ENCODE data around the gene RANBP17. TPM values are rescaled to one million over a fixed set of nuclear protein-coding genes. Genes with fewer than 3 reads are reported as not detected.
"Not testable (repeated sequence)": the region's sequence is repeated elsewhere in the genome, so short reads cannot be mapped to it uniquely, and the experiment has no call there.

The RANBP17 gene
- polyA plus RNA-seq = not detected

DNA sequence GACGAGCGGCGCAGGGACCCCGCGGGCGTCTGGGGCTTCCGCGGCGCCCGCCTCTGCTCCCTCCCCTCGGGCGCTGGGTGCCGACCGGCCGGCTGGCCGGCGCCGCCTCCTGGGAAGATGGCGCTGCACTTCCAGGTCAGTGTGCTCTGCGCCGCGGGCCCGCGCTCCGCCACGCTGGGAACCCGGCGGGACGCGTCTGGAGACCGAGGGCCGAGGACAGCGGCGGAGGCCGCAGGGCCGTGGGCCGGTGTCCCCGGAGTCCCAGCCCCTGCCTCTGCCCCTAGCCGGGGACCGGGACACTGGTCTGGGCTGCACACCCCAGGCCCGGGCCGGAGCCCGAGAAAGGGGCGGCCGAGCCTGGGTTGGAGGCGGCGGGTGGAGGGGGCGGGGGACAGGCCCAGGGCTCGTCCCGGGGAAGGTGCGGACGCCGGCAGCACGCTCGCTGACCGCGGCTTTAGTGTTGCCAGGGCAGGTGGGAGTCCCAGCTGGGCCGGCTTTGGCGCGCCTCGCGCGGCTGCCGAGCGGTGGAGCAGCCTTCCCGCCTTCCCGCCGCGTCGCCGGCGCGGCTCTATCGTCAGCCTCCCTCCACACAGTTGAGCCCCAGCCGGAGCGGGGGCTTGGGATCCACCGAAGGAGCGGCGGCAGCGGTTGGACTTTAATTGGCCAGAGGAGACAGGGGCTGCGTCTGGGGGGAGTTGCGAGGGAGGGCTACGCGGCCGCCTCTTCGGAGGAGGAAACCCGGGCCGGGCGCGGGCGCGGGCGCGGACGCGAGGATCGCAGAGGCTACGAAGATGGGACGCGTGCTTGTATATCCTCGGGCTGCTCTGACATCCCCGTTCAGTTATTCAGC is at the start of gene RANBP17:
Gene RANBP17 (plus strand): TSS at position 102 of the 850 bp plus-strand sequence.
- Mint-ChIP-seq H3K27ac (no peak within 1 kb of the TSS), H3K4me1 (peaks cover 0 to 3% (median 2%) of the 10 kb centered on the region in 3 donors), H3K4me3 (peak within 1 kb of the TSS in 2 of 4 donors; percentile 45 to 58), H3K27me3 (peaks cover 22% of the 10 kb centered on the region), H3K9me3 (peaks cover 4 to 19% (median 16%) of the 10 kb centered on the region in 3 donors), H3K36me3 (peaks cover 3% of the 10 kb centered on the region)

DNA sequence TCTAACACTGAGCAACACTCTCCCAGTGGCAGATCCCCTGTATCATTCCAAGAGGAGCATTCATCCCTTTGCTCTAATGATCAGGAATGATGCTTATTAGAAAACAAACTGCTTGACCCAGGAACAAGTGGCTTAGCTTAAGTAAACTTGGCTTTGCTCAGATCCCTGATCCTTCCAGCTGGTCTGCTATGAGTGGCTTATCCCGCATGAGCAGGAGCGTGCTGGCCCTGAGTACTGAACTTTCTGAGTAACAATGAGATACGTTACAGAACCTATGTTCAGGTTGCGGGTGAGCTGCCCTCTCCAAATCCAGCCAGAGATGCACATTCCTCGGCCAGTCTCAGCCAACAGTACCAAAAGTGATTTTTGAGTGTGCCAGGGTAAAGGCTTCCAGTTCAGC is 48.6 kb upstream of the RANBP17 start:
- no peak overlapping the region for H3K4me3 Mint-ChIP-seq
- no peak overlapping the region for H3K27ac Mint-ChIP-seq
- no peaks in the 10 kb centered on the region for H3K36me3 Mint-ChIP-seq
- peaks cover 2% of the 10 kb centered on the region for H3K27me3 Mint-ChIP-seq
- H3K9me3 Mint-ChIP-seq = peaks cover 0 to 6% (median 0%) of the 10 kb centered on the region in 3 donors
- no peaks in the 10 kb centered on the region for H3K4me1 Mint-ChIP-seq

DNA sequence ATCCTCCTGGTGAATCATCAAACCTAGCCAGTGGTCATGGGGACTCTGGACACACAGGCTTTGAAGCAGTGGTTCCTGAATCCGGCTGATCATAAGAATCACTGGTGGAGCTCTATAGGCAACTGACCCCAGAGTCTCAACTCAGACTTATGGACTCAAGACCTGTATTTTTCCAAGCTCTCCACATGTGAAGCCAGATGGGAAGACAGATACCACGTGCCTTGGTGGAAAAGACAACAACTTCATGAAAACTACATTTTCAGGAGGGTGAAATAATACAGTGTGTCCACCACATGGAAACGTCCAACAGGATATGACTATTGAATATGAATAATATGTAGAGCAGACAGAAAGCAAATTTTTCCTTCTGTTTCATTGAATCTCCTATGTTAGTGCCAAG is 44.6 kb upstream of the RANBP17 start:
- H3K36me3 Mint-ChIP-seq = no peaks in the 10 kb centered on the region
- peaks cover 0 to 6% (median 0%) of the 10 kb centered on the region in 3 donors for H3K9me3 Mint-ChIP-seq

DNA sequence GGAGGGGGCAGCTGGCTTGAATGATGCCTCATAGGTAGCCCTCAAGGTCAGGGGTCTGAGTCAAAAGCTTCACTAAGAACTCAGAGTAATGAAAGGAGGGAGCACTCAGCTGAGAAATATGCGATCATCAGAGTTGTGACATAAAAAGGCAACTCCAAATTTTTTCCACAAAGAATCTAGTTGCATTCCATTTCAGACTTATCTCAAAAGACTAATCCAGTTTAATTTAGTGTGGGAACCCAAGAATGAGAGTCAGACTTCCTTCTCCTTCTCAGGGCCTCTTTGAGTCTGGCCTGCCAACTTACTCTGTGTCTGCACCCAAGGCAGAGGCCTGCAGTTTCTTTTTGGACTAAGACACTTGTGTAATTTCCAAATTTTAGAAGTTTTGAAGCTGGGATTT is 43.6 kb upstream of the RANBP17 start:
- Mint-ChIP-seq H3K27me3 (peaks cover 1% of the 10 kb centered on the region), H3K4me3 (no peak overlapping the region), H3K27ac (no peak overlapping the region), H3K4me1 (no peaks in the 10 kb centered on the region), H3K9me3 (peaks cover 0 to 6% (median 0%) of the 10 kb centered on the region in 3 donors), H3K36me3 (no peaks in the 10 kb centered on the region)

More for the DNA sequence above, 44.6 kb upstream of the RANBP17 start:
- Mint-ChIP-seq H3K27me3 (peaks cover 1% of the 10 kb centered on the region), H3K4me1 (no peaks in the 10 kb centered on the region), H3K27ac (no peak overlapping the region), H3K4me3 (no peak overlapping the region)

DNA sequence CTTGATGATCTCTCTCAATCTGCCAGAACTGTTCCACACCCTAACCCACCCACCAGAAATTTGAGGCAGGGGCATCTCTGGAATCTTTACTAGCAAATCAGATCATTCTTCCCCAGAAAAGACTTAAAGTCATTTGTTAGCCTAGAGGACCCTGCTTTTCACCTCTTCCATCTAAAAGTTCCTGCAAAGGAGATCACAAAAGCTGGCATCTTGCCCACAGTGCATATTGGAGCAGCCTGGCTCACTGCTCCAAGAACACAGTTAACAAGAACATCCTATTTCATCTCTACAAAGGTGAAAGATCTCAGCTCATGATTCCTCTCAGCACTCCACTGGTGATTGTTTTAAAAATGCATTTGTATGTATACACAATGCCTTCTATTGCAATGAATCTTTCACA is 42.0 kb upstream of the RANBP17 start:
- H3K27ac Mint-ChIP-seq = no peak overlapping the region
- no peaks in the 10 kb centered on the region for H3K36me3 Mint-ChIP-seq
- peaks cover 0 to 6% (median 0%) of the 10 kb centered on the region in 3 donors for H3K9me3 Mint-ChIP-seq
- no peak overlapping the region for H3K4me3 Mint-ChIP-seq
- no peaks in the 10 kb centered on the region for H3K4me1 Mint-ChIP-seq
- peaks cover 1% of the 10 kb centered on the region for H3K27me3 Mint-ChIP-seq

DNA sequence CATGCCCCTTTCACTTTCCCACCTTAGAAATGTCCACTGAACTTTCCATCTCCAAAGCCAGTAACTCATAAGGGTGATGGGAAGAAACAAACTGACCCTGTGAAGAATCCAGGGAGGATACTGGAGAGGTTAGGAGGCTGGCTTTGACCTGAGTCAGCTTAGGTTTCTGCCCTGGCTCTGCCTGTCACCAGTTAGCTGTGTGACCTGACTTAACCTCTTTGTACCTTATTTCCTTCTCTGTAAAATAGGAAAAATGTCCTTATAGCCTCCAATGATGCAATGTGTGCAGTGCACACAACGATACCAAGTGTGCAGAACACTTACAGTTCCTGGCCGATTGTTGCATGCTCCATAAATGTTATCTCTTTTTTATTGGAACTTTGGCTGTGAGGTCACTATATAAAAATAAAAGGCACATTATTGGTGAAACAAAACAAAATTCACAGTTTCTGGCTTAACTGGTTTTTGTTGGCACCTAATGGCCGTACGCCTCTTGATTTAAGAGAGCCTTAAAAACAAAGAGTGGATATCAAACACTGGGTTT is 40.5 kb upstream of the RANBP17 start:
- no peaks in the 10 kb centered on the region for H3K4me1 Mint-ChIP-seq
- H3K27ac Mint-ChIP-seq = no peak overlapping the region
- peaks cover 3% of the 10 kb centered on the region for H3K27me3 Mint-ChIP-seq
- H3K36me3 Mint-ChIP-seq = no peaks in the 10 kb centered on the region
- no peak overlapping the region for H3K4me3 Mint-ChIP-seq
- peaks cover 0 to 6% (median 0%) of the 10 kb centered on the region in 3 donors for H3K9me3 Mint-ChIP-seq

DNA sequence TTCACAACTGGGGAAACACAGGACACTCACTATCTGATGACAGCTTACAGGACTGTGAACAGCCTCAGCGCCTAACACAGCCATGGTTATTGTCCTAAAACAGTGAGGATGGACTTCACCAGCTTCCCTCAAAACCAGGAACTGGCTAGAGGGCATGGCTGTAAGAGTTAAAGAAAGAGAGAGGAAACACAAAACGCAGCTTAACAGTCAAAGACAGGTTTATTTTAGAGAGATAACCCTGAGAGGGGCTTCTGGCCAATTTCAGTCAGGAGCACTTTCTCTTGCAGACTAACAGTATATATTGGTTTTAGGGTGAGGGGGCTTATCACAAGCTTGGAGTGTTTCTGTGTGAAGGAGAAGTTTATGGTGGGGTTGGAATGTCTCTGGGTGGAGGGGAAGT is 35.7 kb upstream of the RANBP17 start:
- Mint-ChIP-seq H3K36me3 (no peaks in the 10 kb centered on the region), H3K4me3 (peak overlapping the region in 1 of 4 donors; percentile 22), H3K4me1 (no peaks in the 10 kb centered on the region), H3K27me3 (peaks cover 4% of the 10 kb centered on the region), H3K27ac (no peak overlapping the region), H3K9me3 (no peaks in the 10 kb centered on the region)

DNA sequence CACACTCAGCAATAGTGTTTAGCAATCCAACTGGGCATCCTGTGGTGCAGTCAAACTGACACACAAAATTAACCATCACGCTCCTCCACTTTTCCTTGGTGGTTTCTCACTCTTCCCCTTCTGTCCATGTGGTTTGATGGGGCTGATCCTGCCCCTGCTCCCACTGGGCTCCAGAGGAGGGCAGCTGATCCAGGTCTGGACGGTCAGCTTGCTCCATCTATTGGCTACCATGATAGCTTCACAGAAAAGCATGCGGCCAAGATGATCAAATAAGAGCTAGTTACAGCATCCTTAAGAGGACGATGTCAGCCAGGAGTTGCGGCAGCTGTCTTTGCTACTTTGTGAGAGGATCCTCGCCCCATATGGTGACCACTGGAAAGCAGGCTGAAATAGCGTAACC is 29.6 kb upstream of the RANBP17 start:
- Mint-ChIP-seq H3K36me3 (peaks cover 1% of the 10 kb centered on the region), H3K4me1 (no peaks in the 10 kb centered on the region), H3K9me3 (no peaks in the 10 kb centered on the region), H3K4me3 (no peak overlapping the region), H3K27ac (no peak overlapping the region), H3K27me3 (peaks cover 5% of the 10 kb centered on the region)

DNA sequence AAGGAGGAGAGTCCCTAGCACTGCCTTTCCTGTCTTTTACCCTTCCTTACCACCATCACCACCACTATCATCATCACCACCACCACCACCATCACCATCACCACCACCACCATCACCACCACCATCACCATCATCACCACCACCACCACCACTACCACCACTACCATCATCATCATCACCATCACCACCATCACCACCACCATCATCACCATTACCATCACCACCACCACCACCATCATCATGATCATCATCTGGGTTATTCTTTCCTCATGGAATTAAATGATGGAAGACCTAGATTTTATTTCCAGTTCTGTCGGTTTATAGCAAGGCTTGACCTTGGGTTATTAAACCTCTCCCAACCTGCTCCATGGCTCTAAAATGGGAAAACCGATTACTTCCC is 27.8 kb upstream of the RANBP17 start:
- H3K27ac Mint-ChIP-seq, H3K4me3 Mint-ChIP-seq: not testable (repeated sequence)

DNA sequence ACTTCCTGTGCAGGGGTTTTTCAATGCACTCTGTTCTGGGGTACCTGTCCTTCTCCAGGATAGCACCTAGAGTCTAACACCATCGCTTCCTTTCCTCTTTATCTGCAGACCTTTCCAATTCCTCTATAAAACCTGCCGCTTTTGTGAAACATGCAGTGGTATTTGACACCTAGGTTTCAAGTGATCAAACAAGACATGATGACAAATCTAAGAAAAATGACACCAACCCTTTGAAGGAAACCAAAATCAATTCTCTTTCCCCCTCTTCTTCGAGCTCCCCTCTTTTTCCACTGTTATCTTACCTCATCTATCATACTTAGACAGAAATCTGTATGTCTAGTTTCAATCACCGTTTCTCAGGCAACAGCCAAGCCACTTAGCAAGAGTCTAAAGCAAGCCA is 25.6 kb upstream of the RANBP17 start:
- no peak overlapping the region for H3K4me3 Mint-ChIP-seq

More for the DNA sequence above, 27.8 kb upstream of the RANBP17 start:
- not testable (repeated sequence) for H3K27me3 Mint-ChIP-seq, H3K4me1 Mint-ChIP-seq, H3K9me3 Mint-ChIP-seq, H3K36me3 Mint-ChIP-seq

DNA sequence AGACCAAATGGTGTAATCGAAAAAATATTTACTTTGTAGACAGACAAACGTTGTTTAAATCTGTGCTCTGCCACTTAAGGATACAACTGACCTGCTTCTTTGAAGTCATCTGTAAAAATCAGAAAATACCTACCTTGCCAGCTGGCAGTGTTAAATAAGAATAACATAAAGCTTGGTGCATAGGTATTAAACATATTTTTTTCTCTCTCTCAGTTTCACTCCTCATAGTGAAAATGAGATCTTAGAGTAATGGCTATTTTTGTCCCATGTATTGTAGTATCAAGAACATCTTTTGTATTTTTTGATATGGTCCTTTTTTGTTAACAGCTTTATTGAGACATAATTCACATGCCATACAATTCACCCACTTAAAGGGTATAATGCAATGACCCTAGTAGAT is 17.9 kb upstream of the RANBP17 start:
- Mint-ChIP-seq H3K27me3 (no peaks in the 10 kb centered on the region), H3K36me3 (no peaks in the 10 kb centered on the region), H3K9me3 (peaks cover 0 to 2% (median 0%) of the 10 kb centered on the region in 3 donors), H3K4me3 (no peak overlapping the region), H3K4me1 (no peaks in the 10 kb centered on the region), H3K27ac (no peak overlapping the region)

More for the DNA sequence above, 25.6 kb upstream of the RANBP17 start:
- peaks cover 1% of the 10 kb centered on the region for H3K36me3 Mint-ChIP-seq
- H3K4me1 Mint-ChIP-seq = no peaks in the 10 kb centered on the region
- no peaks in the 10 kb centered on the region for H3K9me3 Mint-ChIP-seq
- H3K27ac Mint-ChIP-seq = no peak overlapping the region
- H3K27me3 Mint-ChIP-seq = peaks cover 3% of the 10 kb centered on the region

DNA sequence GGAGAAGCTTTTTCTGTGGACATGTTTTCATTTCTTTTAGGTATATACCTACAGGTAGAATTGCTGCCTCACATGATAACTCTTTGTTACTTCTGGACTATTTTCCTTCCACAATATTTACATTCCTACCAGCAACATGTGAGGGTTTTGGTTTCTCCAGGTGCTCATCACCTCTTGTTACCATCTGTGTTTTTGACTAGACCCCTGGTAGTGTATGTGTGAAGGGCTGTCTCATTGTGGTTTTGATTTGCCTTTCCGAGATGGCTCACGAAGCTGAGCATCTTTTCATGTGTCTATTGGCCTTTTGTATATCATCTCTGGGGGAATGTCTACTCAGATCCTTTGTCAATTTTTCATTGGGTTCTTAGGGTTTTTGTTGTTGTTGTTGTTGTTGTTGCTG is 17.2 kb upstream of the RANBP17 start:
- Mint-ChIP-seq H3K27ac (no peak overlapping the region), H3K36me3 (no peaks in the 10 kb centered on the region), H3K27me3 (no peaks in the 10 kb centered on the region), H3K4me3 (no peak overlapping the region), H3K4me1 (no peaks in the 10 kb centered on the region), H3K9me3 (peaks cover 0 to 2% (median 0%) of the 10 kb centered on the region in 3 donors)

DNA sequence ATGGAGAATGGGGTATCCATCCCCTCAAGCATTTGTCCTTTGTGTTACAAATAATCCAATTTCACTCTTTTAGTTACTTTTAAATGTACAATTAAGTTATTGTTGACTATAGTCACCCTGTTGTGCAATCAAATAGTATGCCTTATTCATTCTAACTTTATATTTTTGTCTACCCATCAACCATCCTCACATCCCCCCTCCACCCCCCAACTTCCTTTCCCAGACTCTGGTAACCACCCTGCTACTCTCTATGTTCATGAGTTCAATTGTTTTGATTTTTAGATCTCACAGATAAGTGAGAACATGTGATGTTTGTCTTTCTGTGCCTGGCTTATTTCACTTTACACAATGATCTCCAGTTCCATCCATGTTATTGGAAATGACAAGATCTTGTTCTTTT is 15.4 kb upstream of the RANBP17 start:
- no peaks in the 10 kb centered on the region for H3K4me1 Mint-ChIP-seq
- peak overlapping the region in 1 of 4 donors; percentile 20 for H3K4me3 Mint-ChIP-seq

DNA sequence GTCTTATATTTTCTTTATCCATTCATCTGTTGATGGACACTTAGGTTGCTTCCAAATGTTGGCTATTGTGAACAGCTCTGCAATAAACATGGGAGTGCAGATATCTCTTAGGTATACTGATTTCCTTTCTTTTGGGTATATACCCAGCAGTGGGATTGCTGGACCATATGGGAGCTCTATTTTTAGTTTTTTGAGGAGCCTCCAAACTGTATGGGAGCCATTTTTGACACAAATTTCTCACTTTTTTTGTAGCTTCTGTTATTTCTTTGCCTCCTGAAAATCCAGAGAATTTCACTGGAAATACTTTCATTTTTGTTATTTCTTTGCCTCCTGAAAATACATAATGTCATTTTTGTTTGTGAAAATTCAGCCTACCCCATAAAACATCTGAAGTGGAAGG is 15.0 kb upstream of the RANBP17 start:
- no peaks in the 10 kb centered on the region for H3K4me1 Mint-ChIP-seq
- no peak overlapping the region for H3K4me3 Mint-ChIP-seq
- no peak overlapping the region for H3K27ac Mint-ChIP-seq
- no peaks in the 10 kb centered on the region for H3K36me3 Mint-ChIP-seq
- H3K27me3 Mint-ChIP-seq = no peaks in the 10 kb centered on the region
- peaks cover 0 to 2% (median 0%) of the 10 kb centered on the region in 3 donors for H3K9me3 Mint-ChIP-seq

More for the DNA sequence above, 15.4 kb upstream of the RANBP17 start:
- no peaks in the 10 kb centered on the region for H3K27me3 Mint-ChIP-seq
- no peaks in the 10 kb centered on the region for H3K36me3 Mint-ChIP-seq
- H3K9me3 Mint-ChIP-seq = peaks cover 0 to 2% (median 0%) of the 10 kb centered on the region in 3 donors
- H3K27ac Mint-ChIP-seq = no peak overlapping the region

DNA sequence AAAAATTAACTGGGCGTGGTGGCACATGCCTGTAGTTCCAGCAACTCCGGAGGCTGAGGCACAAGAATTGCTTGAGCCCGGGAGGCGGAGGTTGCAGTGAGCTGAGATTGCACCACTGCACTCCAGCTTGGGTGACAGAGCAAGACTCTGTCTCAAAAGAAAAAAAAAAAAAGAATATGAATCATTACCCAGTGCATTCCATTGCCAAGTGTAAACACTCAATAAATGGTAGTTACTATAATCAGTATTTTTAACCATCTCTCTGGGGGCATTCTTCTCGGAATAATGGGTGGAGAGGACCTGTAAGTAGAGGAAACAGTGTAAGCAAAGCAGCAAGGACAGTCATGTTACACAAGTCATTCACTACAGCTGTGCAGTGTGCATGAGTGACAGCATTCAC is 13.8 kb upstream of the RANBP17 start:
- H3K27me3 Mint-ChIP-seq = no peaks in the 10 kb centered on the region

DNA sequence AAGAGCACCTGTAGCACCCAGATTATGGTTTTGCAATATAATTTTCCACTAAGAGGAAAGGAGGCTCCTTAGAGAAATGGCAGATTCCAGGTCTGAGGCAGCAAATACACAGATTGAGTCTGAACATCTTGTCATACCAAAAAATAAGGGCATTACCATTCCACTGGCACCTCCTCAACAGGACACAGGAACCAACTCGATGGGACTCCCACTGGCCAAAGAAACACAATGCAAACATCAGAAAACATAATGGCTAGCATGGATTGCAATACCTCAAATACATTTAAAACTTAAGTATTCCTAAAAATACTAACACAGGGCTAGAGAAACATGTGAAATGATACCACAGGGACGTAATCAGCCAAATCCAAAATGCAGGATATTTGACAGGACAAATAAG is 12.4 kb upstream of the RANBP17 start:
- Mint-ChIP-seq H3K27me3 (no peaks in the 10 kb centered on the region), H3K9me3 (peaks cover 0 to 2% (median 0%) of the 10 kb centered on the region in 3 donors), H3K36me3 (no peaks in the 10 kb centered on the region), H3K4me1 (no peaks in the 10 kb centered on the region), H3K4me3 (no peak overlapping the region), H3K27ac (no peak overlapping the region)

More for the DNA sequence above, 13.8 kb upstream of the RANBP17 start:
- peaks cover 0 to 2% (median 0%) of the 10 kb centered on the region in 3 donors for H3K9me3 Mint-ChIP-seq
- no peaks in the 10 kb centered on the region for H3K36me3 Mint-ChIP-seq
- H3K4me1 Mint-ChIP-seq = no peaks in the 10 kb centered on the region
- H3K27ac Mint-ChIP-seq = no peak overlapping the region
- H3K4me3 Mint-ChIP-seq = no peak overlapping the region
